Measurements from ENCODE around the gene DES. TPM values are rescaled to one million over a fixed set of nuclear protein-coding genes. Genes with fewer than 3 reads are reported as not detected.

DES gene
- total RNA-seq: 100 to 1,000 TPM; 282 to 314 TPM
- 100 to 1,000 TPM in 1 of 2 donors, 10 to 100 TPM in 1; 22.5 to 145 TPM for polyA plus RNA-seq
- long read RNA-seq, donor 1, transcript DES-201 (9 exons, 2,248 nt): major isoform, 3,216 of 3,370 reads
- long read RNA-seq, donor 1, partial matches to known transcripts: 95 of 3,370 reads
- long read RNA-seq, donor 1, other reads (novel, unspliced or antisense): 58 of 3,370 reads
- long read RNA-seq, donor 2, transcript DES-201 (9 exons, 2,248 nt): major isoform, 276 of 309 reads
- long read RNA-seq, donor 2, partial matches to known transcripts: 31 of 309 reads
- long read RNA-seq, donor 2, other reads (novel, unspliced or antisense): 2 of 309 reads

- no peak within 1 kb of the TSS for H3K27ac ChIP-seq (ENCODE audit: low read depth in 1 of 2, low read length in 2 of 2)
- peak; percentile 23 for ATAC-seq (ENCODE audit: low FRiP score)
These were observed at the start of gene DES for GRCh38 chr2:219418155-219419011. Gene DES (plus strand): TSS chr2:219418377. CDS start chr2:219418463, 86 bp downstream.

GRCh38 chr2:219368690-219369191, 49.4 kb upstream of the DES start:
- peaks cover 0 to under 1% of the 10 kb centered on the region in 2 donors for H3K36me3 ChIP-seq (ENCODE audit: control insufficient read depth in 1 of 2, insufficient read depth in 2 of 2, low read length in 1 of 2)
- 3 to 5% methylated on average over 3 of the region's 3 CpGs for WGBS, 2 donors

More at GRCh38 chr2:219418155-219419011, at the start of gene DES:
- WGBS, 2 donors: 30 to 36% methylated on average over 86 to 98 of the region's 98 CpGs
- DNase-seq: peak in 1 of 2 donors; percentile 79
- intact Hi-C loops (cut with DNase I): no loop called here
- Histone ChIP-seq H3K9me3 (ENCODE audit: control insufficient read depth, low read length) (no peaks in the 10 kb centered on the region), H3K4me1 (ENCODE audit: control insufficient read depth in 1 of 2, insufficient read depth in 2 of 2, low read length in 2 of 2) (no peaks in the 10 kb centered on the region), H3K36me3 (ENCODE audit: control insufficient read depth in 1 of 2, insufficient read depth in 2 of 2, low read length in 1 of 2) (no peaks in the 10 kb centered on the region), H3K27me3 (ENCODE audit: control insufficient read depth in 1 of 2, insufficient read depth in 2 of 2, low read length in 1 of 2) (no peaks in the 10 kb centered on the region), H3K4me3 (ENCODE audit: low read length in 2 of 2) (no peak within 1 kb of the TSS)

GRCh38 chr2:219369447-219369861, 48.7 kb upstream of the DES start:
- Histone ChIP-seq H3K36me3 (ENCODE audit: control insufficient read depth in 1 of 2, insufficient read depth in 2 of 2, low read length in 1 of 2) (peaks cover 0 to 3% of the 10 kb centered on the region in 2 donors), H3K27me3 (ENCODE audit: control insufficient read depth in 1 of 2, insufficient read depth in 2 of 2, low read length in 1 of 2) (no peaks in the 10 kb centered on the region), H3K4me1 (ENCODE audit: control insufficient read depth in 1 of 2, insufficient read depth in 2 of 2, low read length in 2 of 2) (peaks cover 0 to 3% of the 10 kb centered on the region in 2 donors), H3K27ac (ENCODE audit: low read depth in 1 of 2, low read length in 2 of 2) (no peak overlapping the region), H3K4me3 (ENCODE audit: low read length in 2 of 2) (no peak overlapping the region), H3K9me3 (ENCODE audit: control insufficient read depth, low read length) (no peaks in the 10 kb centered on the region)
- WGBS, 2 donors: 5 to 13% methylated on average over 2 of the region's 2 CpGs
- ATAC-seq (ENCODE audit: low FRiP score) (peak; percentile 73), DNase-seq (no peak)
- intact Hi-C loops (cut with DNase I): no loop called here

More at GRCh38 chr2:219368690-219369191, 49.4 kb upstream of the DES start:
- ATAC-seq (ENCODE audit: low FRiP score) (peak; percentile 85), DNase-seq (no peak)
- no peaks in the 10 kb centered on the region for H3K9me3 ChIP-seq (ENCODE audit: control insufficient read depth, low read length)
- peak overlapping the region in 1 of 2 donors; percentile 20 for H3K4me3 ChIP-seq (ENCODE audit: low read length in 2 of 2)
- intact Hi-C loops (cut with DNase I): no loop called here
- no peaks in the 10 kb centered on the region for H3K27me3 ChIP-seq (ENCODE audit: control insufficient read depth in 1 of 2, insufficient read depth in 2 of 2, low read length in 1 of 2)
- H3K4me1 ChIP-seq (ENCODE audit: control insufficient read depth in 1 of 2, insufficient read depth in 2 of 2, low read length in 2 of 2): peaks cover 0 to 3% of the 10 kb centered on the region in 2 donors
- H3K27ac ChIP-seq (ENCODE audit: low read depth in 1 of 2, low read length in 2 of 2): peak overlapping the region in 1 of 2 donors; percentile 56

- Histone ChIP-seq H3K9me3 (ENCODE audit: control insufficient read depth, low read length) (no peaks in the 10 kb centered on the region), H3K4me3 (ENCODE audit: low read length in 2 of 2) (no peak overlapping the region), H3K27ac (ENCODE audit: low read depth in 1 of 2, low read length in 2 of 2) (no peak overlapping the region), H3K4me1 (ENCODE audit: control insufficient read depth in 1 of 2, insufficient read depth in 2 of 2, low read length in 2 of 2) (no peaks in the 10 kb centered on the region), H3K27me3 (ENCODE audit: control insufficient read depth in 1 of 2, insufficient read depth in 2 of 2, low read length in 1 of 2) (no peaks in the 10 kb centered on the region), H3K36me3 (ENCODE audit: control insufficient read depth in 1 of 2, insufficient read depth in 2 of 2, low read length in 1 of 2) (peaks cover 0 to 7% of the 10 kb centered on the region in 2 donors)
- ATAC-seq (ENCODE audit: low FRiP score) (no peak), DNase-seq (no peak)
- WGBS, 2 donors: 90 to 92% methylated on average over 13 of the region's 13 CpGs
- intact Hi-C loops (cut with DNase I): no loop called here
These were observed 39.9 kb upstream of the DES start for GRCh38 chr2:219378163-219378851.

GRCh38 chr2:219380926-219381325, 37.3 kb upstream of the DES start:
- H3K36me3 ChIP-seq (ENCODE audit: control insufficient read depth in 1 of 2, insufficient read depth in 2 of 2, low read length in 1 of 2): peaks cover 0 to 4% of the 10 kb centered on the region in 2 donors
- H3K4me3 ChIP-seq (ENCODE audit: low read length in 2 of 2): no peak overlapping the region
- DNase-seq (no peak), ATAC-seq (ENCODE audit: low FRiP score) (no peak)
- H3K4me1 ChIP-seq (ENCODE audit: control insufficient read depth in 1 of 2, insufficient read depth in 2 of 2, low read length in 2 of 2): no peaks in the 10 kb centered on the region
- intact Hi-C loops (cut with DNase I): loop anchor here in 1 of 2 donors (10.0 kb wide), 1 partner anchor 206 kb away; the partner anchor contains the start of genes CNPPD1, RETREG2 and SLC23A3
- H3K27ac ChIP-seq (ENCODE audit: low read depth in 1 of 2, low read length in 2 of 2): no peak overlapping the region
- no peaks in the 10 kb centered on the region for H3K9me3 ChIP-seq (ENCODE audit: control insufficient read depth, low read length)
- H3K27me3 ChIP-seq (ENCODE audit: control insufficient read depth in 1 of 2, insufficient read depth in 2 of 2, low read length in 1 of 2): no peaks in the 10 kb centered on the region

- H3K27me3 ChIP-seq (ENCODE audit: control insufficient read depth in 1 of 2, insufficient read depth in 2 of 2, low read length in 1 of 2): no peaks in the 10 kb centered on the region
- no peaks in the 10 kb centered on the region for H3K4me1 ChIP-seq (ENCODE audit: control insufficient read depth in 1 of 2, insufficient read depth in 2 of 2, low read length in 2 of 2)
- intact Hi-C loops (cut with DNase I): loop anchor here in 1 of 2 donors (10.0 kb wide), 1 partner anchor 207 kb away; the partner anchor contains the start of genes CNPPD1, RETREG2 and SLC23A3
- DNase-seq: no peak
- 84 to 87% methylated on average over 9 of the region's 9 CpGs for WGBS, 2 donors
- H3K27ac ChIP-seq (ENCODE audit: low read depth in 1 of 2, low read length in 2 of 2): no peak overlapping the region
- no peaks in the 10 kb centered on the region for H3K9me3 ChIP-seq (ENCODE audit: control insufficient read depth, low read length)
- ATAC-seq (ENCODE audit: low FRiP score): no peak
- no peak overlapping the region for H3K4me3 ChIP-seq (ENCODE audit: low read length in 2 of 2)
- H3K36me3 ChIP-seq (ENCODE audit: control insufficient read depth in 1 of 2, insufficient read depth in 2 of 2, low read length in 1 of 2): peaks cover 0 to 4% of the 10 kb centered on the region in 2 donors
These were observed 36.7 kb upstream of the DES start for GRCh38 chr2:219381448-219381847.

GRCh38 chr2:219384083-219384713, 34.0 kb upstream of the DES start:
- no peak for DNase-seq
- no peaks in the 10 kb centered on the region for H3K4me1 ChIP-seq (ENCODE audit: control insufficient read depth in 1 of 2, insufficient read depth in 2 of 2, low read length in 2 of 2)
- intact Hi-C loops (cut with DNase I): loop anchor here in 1 of 2 donors (10.0 kb wide), 1 partner anchor 209 kb away; the partner anchor contains the start of genes CNPPD1, RETREG2 and SLC23A3
- no peaks in the 10 kb centered on the region for H3K9me3 ChIP-seq (ENCODE audit: control insufficient read depth, low read length)
- ATAC-seq (ENCODE audit: low FRiP score): no peak
- peaks cover 0 to 4% of the 10 kb centered on the region in 2 donors for H3K36me3 ChIP-seq (ENCODE audit: control insufficient read depth in 1 of 2, insufficient read depth in 2 of 2, low read length in 1 of 2)
- H3K27ac ChIP-seq (ENCODE audit: low read depth in 1 of 2, low read length in 2 of 2): no peak overlapping the region
- H3K4me3 ChIP-seq (ENCODE audit: low read length in 2 of 2): no peak overlapping the region
- WGBS, 2 donors: 89% methylated on average over 15 of the region's 15 CpGs
- H3K27me3 ChIP-seq (ENCODE audit: control insufficient read depth in 1 of 2, insufficient read depth in 2 of 2, low read length in 1 of 2): no peaks in the 10 kb centered on the region
